Measurements from ENCODE around the gene ATG14.

GRCh38 chr14:55430024-55430690 lies 18.5 kb upstream of the ATG14 start:
- TF ChIP-seq EZH2 (IDR thresholded peaks at IDR 0.05): no peak
- TF ChIP-seq CTCF (IDR thresholded peaks at IDR 0.05): peak; percentile 45
- no peak for TF ChIP-seq EZH2phosphoT487 (IDR thresholded peaks at IDR 0.05)
